HUDEP-2 (cell line): ENCODE measurements around the gene ANK3.

Experiments
- DNase-seq, 76 experiments: peaks; one replicate each; lab custom pipeline; 2025; ENCODE audit not compliant: unreplicated experiment in 76 of 76; lab: John Stamatoyannopoulos, UW

Gene ANK3

GRCh38 chr10:60414111-60414510 lies 24.4 kb upstream of the ANK3 start:
- DNase-seq: no peak

- DNase-seq: no peak
These were observed 23.8 kb upstream of the ANK3 start for GRCh38 chr10:60413306-60414012.

- no peak for DNase-seq
These were observed 21.3 kb upstream of the ANK3 start for GRCh38 chr10:60410970-60411369.

DNA sequence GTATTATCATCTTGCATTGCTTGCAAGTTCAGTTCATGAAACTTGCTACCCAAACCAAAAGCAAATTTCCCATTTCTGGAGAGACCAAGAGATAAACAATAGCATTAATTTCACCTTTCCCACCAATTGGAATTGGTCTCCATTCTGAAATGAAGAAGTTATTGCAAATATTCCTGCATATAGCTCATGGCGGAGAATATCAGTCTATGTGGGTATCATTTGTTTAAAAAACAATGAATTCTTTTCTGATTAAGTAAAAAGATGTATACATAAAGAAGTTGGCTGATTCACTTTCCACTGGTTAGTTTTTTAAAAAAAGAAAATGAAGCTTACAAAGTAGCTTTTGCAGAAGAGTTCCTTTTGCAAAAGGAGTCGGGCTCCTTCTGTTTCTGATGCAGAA lies 19.5 kb upstream of the ANK3 start:
- no peak for DNase-seq

GRCh38 chr10:60406182-60406581 lies 16.5 kb upstream of the ANK3 start:
- DNase-seq: no peak

- no peak for DNase-seq
These were observed 15.5 kb upstream of the ANK3 start for GRCh38 chr10:60405172-60405571.

DNA sequence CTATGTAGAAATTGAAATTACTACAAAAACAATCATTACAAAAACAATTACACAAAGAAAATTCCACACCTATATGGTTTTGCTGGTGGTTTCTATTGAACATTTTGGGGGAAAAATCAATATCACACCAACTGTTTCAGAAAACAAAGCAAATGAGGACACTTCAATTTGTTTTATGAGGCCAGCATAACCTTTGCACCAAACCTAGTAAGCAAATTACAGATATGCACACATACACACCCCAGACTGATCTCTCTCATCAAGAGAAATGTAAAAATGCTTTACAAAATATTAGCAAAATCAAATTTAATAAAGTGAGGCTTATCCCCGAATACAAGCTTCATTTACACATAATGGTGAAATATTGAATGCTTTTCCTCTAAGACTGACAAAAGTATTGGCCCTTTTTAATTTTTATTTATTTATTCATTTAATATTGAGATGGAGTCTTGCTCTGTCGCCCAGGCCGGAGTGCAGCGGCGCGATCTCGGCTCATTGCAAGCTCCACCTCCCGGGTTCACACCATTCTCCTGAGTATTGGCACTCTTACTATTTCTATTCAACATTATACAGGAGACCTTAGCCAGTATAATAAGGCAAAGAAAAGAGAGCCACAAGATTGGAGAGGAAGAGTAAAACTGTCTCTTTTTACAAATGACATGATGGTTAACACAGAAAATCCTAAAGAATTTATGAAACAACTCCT lies 13.6 kb upstream of the ANK3 start:
- DNase-seq: no peak

- DNase-seq: no peak
These were observed 10.7 kb upstream of the ANK3 start for GRCh38 chr10:60400366-60400765.

- no peak for DNase-seq
These were observed 9.7 kb upstream of the ANK3 start for GRCh38 chr10:60399328-60399727.

- no peak for DNase-seq
These were observed 8.1 kb upstream of the ANK3 start for GRCh38 chr10:60397792-60398191.

DNA sequence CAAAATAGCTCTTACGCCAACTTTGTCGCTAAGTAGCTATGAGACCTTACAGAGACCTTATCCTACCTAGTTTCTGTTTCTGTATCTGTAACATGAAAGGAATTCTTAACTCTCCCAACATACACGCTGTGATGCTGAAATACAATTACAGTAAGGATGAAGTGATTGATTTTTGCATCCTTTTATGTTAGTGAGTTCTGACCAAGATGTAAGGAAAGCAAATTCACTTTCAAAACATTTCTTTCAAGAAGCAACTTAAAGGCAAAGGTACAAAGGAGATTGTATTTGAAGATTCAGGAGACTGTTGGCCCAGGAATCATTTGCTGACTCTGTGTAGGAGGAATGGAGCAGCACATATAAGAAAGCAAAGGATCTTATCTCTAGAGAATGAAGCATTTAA lies 7.1 kb upstream of the ANK3 start:
- DNase-seq: no peak

DNA sequence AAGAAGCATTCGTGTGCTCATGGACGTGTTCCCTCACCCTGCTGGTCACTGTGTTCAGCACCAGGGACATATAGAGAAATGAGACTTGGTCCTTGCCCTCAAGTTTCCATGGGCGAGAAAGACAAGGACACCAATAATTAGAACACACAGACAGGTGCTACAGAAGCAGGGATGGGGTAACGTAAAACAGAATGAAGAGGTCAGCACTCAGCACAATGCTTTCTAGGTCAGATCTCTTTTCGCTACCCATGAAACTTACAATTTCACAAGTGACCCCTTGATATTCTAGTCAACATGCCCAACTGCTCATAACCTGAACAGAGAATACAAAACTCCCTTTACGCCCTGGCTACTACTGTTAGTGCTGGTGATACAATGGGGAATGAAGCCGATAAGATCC lies 6.0 kb upstream of the ANK3 start:
- DNase-seq: no peak

GRCh38 chr10:60394446-60394845 lies 4.8 kb upstream of the ANK3 start:
- DNase-seq: no peak

- no peak for DNase-seq
These were observed 550 bp upstream of the ANK3 start for GRCh38 chr10:60390224-60390626.

DNA sequence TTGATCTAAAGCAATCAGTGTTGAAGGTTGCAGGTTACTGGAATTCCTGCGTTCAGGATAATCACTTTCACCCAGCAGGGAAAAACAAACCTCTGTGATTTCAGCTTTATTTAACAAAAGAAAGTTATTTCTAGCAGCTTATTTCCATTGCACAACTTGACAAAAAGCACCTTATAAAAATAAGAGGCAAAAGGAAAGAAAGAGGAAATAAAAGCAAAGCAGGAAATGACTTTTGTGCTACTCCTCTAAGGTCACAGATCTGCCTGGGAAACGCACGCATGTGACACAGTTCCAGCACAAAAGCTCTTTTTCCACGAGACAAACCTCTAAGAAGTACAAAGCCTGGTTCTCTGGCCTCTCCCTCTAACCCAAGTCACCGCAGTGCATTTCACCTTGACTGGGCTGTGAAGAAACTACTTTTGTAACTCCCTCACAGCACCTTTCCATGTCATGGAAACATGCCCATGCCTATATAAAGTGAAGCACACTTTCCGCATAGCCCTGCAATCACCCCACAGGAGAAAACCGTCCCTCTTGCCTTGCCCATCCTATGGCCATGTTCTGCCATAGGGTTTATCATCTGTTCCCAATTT lies 870 bp downstream of the ANK3 start:
- no peak for DNase-seq

- DNase-seq: no peak
These were observed 1.5 kb downstream of the ANK3 start for GRCh38 chr10:60388116-60388625.

GRCh38 chr10:60387531-60387930 lies 2.1 kb downstream of the ANK3 start:
- DNase-seq: no peak

GRCh38 chr10:60385399-60385738 lies 4.3 kb downstream of the ANK3 start:
- no peak for DNase-seq

DNA sequence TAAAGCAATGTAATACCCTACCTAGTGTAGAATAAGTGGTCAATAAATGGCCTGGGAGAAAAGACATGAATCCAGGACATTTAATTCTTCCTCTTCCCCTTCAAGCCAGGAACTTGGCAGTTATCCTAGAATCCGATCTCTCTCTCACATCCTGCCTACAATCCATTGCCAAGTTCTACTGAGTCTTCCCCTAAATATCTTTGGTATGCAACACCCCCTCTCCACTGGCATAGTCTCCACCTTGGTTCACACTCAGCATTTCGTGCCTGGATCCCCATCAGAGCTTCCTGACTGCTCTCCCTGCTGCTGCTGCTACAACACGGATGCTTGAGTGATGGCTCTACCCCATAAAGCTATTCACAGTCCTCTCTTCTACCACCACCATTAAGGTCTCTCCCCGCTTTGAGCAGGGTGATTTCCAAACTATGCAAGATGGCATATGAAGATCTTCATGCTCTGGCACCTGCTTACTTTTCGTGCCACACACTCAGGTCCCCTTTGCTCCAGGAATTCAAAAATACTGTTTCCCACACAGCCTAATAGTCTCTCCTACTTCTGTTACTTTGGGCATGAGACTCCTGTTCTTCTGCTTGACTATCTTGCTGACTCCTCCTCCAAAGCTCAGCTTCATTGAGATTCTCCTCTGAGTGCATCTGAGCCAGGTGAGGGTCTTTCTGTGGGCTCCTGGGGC lies 4.8 kb downstream of the ANK3 start:
- DNase-seq: no peak

- no peak for DNase-seq
These were observed 5.7 kb downstream of the ANK3 start for GRCh38 chr10:60384011-60384410.

DNA sequence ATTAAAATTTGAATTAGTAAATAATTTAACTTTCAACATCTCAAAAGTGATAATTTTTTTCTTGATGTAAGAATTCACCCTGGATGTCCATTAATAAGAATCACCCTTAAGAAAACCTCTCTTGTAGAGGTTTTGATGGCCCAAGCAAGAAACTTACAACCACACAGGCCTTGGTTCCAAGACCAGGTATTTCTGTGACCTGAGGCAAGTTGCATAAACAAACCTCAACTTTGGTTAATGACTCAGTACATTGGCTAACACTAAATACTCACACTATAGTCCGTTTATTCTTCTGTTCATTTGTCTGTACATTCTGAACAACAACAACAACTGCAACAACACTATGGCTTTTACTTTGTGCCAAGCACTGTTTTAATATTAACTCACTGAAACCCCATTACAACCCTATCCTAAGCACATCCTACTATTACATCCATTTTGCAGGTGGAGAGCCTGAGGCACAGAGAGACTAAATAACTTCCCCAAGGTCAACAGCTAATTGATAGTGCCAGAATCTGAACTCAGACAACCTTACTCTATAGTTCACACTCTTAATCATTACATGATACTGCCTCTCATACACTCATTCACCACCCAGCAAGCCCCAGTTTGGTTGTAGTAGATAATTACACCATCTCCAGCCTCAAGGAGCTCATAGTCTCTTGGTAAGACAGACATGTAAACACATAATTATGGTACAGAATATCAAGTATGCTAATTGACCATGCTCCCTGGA lies 6.6 kb downstream of the ANK3 start:
- no peak for DNase-seq
